Measurements from ENCODE around the gene NT5C1B. TPM values are rescaled to one million over a fixed set of nuclear protein-coding genes. Genes with fewer than 3 reads are reported as not detected.

NT5C1B gene
- polyA plus RNA-seq, 1 donor from 2014 or later: not detected

DNA sequence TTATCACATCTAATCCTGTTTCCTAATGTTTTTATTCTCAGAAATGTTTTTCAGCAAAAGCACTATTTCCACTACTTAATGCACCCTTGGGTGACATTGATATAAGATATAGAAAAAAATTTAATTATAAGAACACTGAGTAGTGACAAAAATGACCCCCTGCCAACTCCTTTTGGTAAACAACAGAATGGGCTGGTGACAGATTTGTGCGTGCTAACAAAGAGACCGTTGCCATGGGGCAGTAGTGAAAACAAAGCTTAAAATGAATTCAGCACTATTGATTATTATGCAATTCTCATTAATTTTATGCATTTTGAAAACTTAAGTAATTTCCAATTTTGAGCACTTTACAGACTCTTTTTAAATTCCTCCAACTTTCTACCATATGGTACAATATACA lies 62.0 kb downstream of the NT5C1B start:
- H3K4me3 ChIP-seq (ENCODE audit: low read length): no peak overlapping the region
- H4K20me1 ChIP-seq (ENCODE audit: insufficient read depth): no peaks in the 10 kb centered on the region
- no peak overlapping the region for H2AFZ ChIP-seq (ENCODE audit: low read depth, low read length)
- TF ChIP-seq SMC3 (conservative IDR thresholded peaks at IDR 0.05; ENCODE audit: poor library complexity): no peak
- no peak for TF ChIP-seq EP300 (conservative IDR thresholded peaks at IDR 0.05; ENCODE audit: poor library complexity, severe bottlenecking)
- TF ChIP-seq, protein P1, sequence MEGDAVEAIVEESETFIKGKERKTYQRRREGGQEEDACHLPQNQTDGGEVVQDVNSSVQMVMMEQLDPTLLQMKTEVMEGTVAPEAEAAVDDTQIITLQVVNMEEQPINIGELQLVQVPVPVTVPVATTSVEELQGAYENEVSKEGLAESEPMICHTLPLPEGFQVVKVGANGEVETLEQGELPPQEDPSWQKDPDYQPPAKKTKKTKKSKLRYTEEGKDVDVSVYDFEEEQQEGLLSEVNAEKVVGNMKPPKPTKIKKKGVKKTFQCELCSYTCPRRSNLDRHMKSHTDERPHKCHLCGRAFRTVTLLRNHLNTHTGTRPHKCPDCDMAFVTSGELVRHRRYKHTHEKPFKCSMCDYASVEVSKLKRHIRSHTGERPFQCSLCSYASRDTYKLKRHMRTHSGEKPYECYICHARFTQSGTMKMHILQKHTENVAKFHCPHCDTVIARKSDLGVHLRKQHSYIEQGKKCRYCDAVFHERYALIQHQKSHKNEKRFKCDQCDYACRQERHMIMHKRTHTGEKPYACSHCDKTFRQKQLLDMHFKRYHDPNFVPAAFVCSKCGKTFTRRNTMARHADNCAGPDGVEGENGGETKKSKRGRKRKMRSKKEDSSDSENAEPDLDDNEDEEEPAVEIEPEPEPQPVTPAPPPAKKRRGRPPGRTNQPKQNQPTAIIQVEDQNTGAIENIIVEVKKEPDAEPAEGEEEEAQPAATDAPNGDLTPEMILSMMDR (IDR thresholded peaks at IDR 0.05; ENCODE audit: poor library complexity, severe bottlenecking): no peak
- no peak for TF ChIP-seq MXI1 (conservative IDR thresholded peaks at IDR 0.05; ENCODE audit: poor library complexity, severe bottlenecking)
- TF ChIP-seq, protein P2, sequence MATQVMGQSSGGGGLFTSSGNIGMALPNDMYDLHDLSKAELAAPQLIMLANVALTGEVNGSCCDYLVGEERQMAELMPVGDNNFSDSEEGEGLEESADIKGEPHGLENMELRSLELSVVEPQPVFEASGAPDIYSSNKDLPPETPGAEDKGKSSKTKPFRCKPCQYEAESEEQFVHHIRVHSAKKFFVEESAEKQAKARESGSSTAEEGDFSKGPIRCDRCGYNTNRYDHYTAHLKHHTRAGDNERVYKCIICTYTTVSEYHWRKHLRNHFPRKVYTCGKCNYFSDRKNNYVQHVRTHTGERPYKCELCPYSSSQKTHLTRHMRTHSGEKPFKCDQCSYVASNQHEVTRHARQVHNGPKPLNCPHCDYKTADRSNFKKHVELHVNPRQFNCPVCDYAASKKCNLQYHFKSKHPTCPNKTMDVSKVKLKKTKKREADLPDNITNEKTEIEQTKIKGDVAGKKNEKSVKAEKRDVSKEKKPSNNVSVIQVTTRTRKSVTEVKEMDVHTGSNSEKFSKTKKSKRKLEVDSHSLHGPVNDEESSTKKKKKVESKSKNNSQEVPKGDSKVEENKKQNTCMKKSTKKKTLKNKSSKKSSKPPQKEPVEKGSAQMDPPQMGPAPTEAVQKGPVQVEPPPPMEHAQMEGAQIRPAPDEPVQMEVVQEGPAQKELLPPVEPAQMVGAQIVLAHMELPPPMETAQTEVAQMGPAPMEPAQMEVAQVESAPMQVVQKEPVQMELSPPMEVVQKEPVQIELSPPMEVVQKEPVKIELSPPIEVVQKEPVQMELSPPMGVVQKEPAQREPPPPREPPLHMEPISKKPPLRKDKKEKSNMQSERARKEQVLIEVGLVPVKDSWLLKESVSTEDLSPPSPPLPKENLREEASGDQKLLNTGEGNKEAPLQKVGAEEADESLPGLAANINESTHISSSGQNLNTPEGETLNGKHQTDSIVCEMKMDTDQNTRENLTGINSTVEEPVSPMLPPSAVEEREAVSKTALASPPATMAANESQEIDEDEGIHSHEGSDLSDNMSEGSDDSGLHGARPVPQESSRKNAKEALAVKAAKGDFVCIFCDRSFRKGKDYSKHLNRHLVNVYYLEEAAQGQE (IDR thresholded peaks at IDR 0.05; ENCODE audit: borderline replicate concordance): no peak
- no peak for TF ChIP-seq RAD21 (conservative IDR thresholded peaks at IDR 0.05)
- no peak for TF ChIP-seq POLR2AphosphoS5 (IDR thresholded peaks at IDR 0.05)
- TF ChIP-seq EZH2 (IDR thresholded peaks at IDR 0.05; ENCODE audit: borderline replicate concordance, insufficient read depth, low read length, poor library complexity, severe bottlenecking): no peak
- no peak for TF ChIP-seq TAF1 (IDR thresholded peaks at IDR 0.05; ENCODE audit: low read depth)
- H3K4me2 ChIP-seq (ENCODE audit: low read length): no peak overlapping the region
- no peaks in the 10 kb centered on the region for H3K9me3 ChIP-seq (ENCODE audit: low read length)
- H3K36me3 ChIP-seq (ENCODE audit: insufficient read depth, low read length): no peaks in the 10 kb centered on the region
- no peak overlapping the region for H3K9ac ChIP-seq (ENCODE audit: low read length)
- no peak overlapping the region for H3K27ac ChIP-seq (ENCODE audit: low read length)
- no peaks in the 10 kb centered on the region for H3K9me2 ChIP-seq (ENCODE audit: insufficient read depth, low read length)
- H3F3A ChIP-seq (ENCODE audit: insufficient read depth, low read length, poor library complexity, severe bottlenecking): no peaks in the 10 kb centered on the region
- H3K27me3 ChIP-seq (ENCODE audit: insufficient read depth, low read depth, low read length): no peaks in the 10 kb centered on the region
- H3K79me2 ChIP-seq (replicated peaks; ENCODE audit: insufficient read depth, low read length): no peaks in the 10 kb centered on the region

DNA sequence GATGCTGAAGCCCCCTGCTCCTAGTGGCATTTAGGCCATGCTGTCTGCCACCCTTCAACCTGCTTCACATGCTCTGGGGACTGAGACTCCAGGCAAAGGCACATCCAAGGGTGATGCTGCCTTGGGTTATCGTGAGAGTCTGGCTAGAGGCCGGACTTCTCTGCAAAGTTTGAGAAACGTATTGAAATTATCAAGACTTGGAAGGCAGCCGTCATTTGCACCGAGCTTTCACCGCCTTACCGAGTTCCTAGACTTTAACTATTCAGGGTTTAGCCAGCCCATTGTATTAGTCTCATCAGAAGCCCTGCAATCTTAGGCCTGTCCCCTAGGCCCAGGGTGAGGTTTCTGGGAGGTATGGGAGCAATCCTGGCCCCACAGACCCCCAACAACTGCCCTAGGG lies 62.9 kb downstream of the NT5C1B start:
- Histone ChIP-seq H3K27me3 (ENCODE audit: insufficient read depth, low read depth, low read length) (no peaks in the 10 kb centered on the region), H2AFZ (ENCODE audit: low read depth, low read length) (no peak overlapping the region), H3F3A (ENCODE audit: insufficient read depth, low read length, poor library complexity, severe bottlenecking) (no peaks in the 10 kb centered on the region), H3K9me3 (ENCODE audit: low read length) (no peaks in the 10 kb centered on the region), H3K27ac (ENCODE audit: low read length) (no peak overlapping the region), H3K79me2 (replicated peaks; ENCODE audit: insufficient read depth, low read length) (no peaks in the 10 kb centered on the region), H3K4me3 (ENCODE audit: low read length) (no peak overlapping the region), H4K20me1 (ENCODE audit: insufficient read depth) (no peaks in the 10 kb centered on the region), H3K9me2 (ENCODE audit: insufficient read depth, low read length) (no peaks in the 10 kb centered on the region), H3K4me2 (ENCODE audit: low read length) (no peak overlapping the region), H3K36me3 (ENCODE audit: insufficient read depth, low read length) (no peaks in the 10 kb centered on the region), H3K9ac (ENCODE audit: low read length) (no peak overlapping the region)
- no peak for TF ChIP-seq TAF1 (IDR thresholded peaks at IDR 0.05; ENCODE audit: low read depth)
- no peak for TF ChIP-seq RAD21 (conservative IDR thresholded peaks at IDR 0.05)
- no peak for TF ChIP-seq MXI1 (conservative IDR thresholded peaks at IDR 0.05; ENCODE audit: poor library complexity, severe bottlenecking)
- TF ChIP-seq SMC3 (conservative IDR thresholded peaks at IDR 0.05; ENCODE audit: poor library complexity): no peak
- TF ChIP-seq, protein P1 (IDR thresholded peaks at IDR 0.05; ENCODE audit: poor library complexity, severe bottlenecking): no peak
- TF ChIP-seq POLR2AphosphoS5 (IDR thresholded peaks at IDR 0.05): no peak
- no peak for TF ChIP-seq EZH2 (IDR thresholded peaks at IDR 0.05; ENCODE audit: borderline replicate concordance, insufficient read depth, low read length, poor library complexity, severe bottlenecking)
- TF ChIP-seq, protein P2 (IDR thresholded peaks at IDR 0.05; ENCODE audit: borderline replicate concordance): no peak
- TF ChIP-seq EP300 (conservative IDR thresholded peaks at IDR 0.05; ENCODE audit: poor library complexity, severe bottlenecking): no peak

Measured in neural cell (in vitro differentiated cells).